Subcutaneous adipose tissue (tissue), 4 donors: Measurements from ENCODE around the gene FOXC1. TPM values are rescaled to one million over a fixed set of nuclear protein-coding genes. Genes with fewer than 3 reads are reported as not detected.

Source experiments
- total RNA-seq, 4 donors: library from RNA; depleted of rRNA; stranded (reverse); fragments of >200 nt; gene quantifications; one replicate each; pipeline ENCODE4 v1.1.0, GENCODE V29; 2016
- TF ChIP-seq, protein P1 (sequence below): fragments of 450-650 bp; IDR thresholded peaks from one replicate; pipeline ENCODE4 v1.5.1; 2016; ENCODE audit warnings: low read depth, mild to moderate bottlenecking, control low read depth, antibody characterized with exemption, moderate library complexity

The FOXC1 gene
- total RNA-seq, 4 donors from 2014 or later, result 4.8 to 11.3 (median 8.6) TPM

- TF ChIP-seq, protein P1, sequence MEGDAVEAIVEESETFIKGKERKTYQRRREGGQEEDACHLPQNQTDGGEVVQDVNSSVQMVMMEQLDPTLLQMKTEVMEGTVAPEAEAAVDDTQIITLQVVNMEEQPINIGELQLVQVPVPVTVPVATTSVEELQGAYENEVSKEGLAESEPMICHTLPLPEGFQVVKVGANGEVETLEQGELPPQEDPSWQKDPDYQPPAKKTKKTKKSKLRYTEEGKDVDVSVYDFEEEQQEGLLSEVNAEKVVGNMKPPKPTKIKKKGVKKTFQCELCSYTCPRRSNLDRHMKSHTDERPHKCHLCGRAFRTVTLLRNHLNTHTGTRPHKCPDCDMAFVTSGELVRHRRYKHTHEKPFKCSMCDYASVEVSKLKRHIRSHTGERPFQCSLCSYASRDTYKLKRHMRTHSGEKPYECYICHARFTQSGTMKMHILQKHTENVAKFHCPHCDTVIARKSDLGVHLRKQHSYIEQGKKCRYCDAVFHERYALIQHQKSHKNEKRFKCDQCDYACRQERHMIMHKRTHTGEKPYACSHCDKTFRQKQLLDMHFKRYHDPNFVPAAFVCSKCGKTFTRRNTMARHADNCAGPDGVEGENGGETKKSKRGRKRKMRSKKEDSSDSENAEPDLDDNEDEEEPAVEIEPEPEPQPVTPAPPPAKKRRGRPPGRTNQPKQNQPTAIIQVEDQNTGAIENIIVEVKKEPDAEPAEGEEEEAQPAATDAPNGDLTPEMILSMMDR, result no peak
Measured at GRCh38 chr6:1610497-1611321, 994 bp downstream of the FOXC1 start.

DNA sequence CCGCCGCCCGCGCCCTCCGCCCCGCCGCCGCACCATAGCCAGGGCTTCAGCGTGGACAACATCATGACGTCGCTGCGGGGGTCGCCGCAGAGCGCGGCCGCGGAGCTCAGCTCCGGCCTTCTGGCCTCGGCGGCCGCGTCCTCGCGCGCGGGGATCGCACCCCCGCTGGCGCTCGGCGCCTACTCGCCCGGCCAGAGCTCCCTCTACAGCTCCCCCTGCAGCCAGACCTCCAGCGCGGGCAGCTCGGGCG, 1.5 kb downstream of the FOXC1 start:
- TF ChIP-seq, protein P1, result no peak

GRCh38 chr6:1611572-1612298, 2.0 kb downstream of the FOXC1 start:
- TF ChIP-seq, protein P1, result no peak

DNA sequence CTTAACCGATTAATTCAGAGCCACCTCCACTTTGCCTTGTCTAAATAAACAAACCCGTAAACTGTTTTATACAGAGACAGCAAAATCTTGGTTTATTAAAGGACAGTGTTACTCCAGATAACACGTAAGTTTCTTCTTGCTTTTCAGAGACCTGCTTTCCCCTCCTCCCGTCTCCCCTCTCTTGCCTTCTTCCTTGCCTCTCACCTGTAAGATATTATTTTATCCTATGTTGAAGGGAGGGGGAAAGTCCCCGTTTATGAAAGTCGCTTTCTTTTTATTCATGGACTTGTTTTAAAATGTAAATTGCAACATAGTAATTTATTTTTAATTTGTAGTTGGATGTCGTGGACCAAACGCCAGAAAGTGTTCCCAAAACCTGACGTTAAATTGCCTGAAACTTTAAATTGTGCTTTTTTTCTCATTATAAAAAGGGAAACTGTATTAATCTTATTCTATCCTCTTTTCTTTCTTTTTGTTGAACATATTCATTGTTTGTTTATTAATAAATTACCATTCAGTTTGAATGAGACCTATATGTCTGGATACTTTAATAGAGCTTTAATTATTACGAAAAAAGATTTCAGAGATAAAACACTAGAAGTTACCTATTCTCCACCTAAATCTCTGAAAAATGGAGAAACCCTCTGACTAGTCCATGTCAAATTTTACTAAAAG, 2.7 kb downstream of the FOXC1 start:
- TF ChIP-seq, protein P1, result no peak

DNA sequence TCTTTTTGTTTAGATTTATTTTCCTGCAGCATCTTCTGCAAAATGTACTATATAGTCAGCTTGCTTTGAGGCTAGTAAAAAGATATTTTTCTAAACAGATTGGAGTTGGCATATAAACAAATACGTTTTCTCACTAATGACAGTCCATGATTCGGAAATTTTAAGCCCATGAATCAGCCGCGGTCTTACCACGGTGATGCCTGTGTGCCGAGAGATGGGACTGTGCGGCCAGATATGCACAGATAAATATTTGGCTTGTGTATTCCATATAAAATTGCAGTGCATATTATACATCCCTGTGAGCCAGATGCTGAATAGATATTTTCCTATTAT, 3.2 kb downstream of the FOXC1 start:
- TF ChIP-seq, protein P1, result no peak

DNA sequence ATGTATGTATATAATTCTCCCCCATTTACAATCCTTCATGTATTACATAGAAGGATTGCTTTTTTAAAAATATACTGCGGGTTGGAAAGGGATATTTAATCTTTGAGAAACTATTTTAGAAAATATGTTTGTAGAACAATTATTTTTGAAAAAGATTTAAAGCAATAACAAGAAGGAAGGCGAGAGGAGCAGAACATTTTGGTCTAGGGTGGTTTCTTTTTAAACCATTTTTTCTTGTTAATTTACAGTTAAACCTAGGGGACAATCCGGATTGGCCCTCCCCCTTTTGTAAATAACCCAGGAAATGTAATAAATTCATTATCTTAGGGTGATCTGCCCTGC, 3.6 kb downstream of the FOXC1 start:
- TF ChIP-seq, protein P1, result no peak

DNA sequence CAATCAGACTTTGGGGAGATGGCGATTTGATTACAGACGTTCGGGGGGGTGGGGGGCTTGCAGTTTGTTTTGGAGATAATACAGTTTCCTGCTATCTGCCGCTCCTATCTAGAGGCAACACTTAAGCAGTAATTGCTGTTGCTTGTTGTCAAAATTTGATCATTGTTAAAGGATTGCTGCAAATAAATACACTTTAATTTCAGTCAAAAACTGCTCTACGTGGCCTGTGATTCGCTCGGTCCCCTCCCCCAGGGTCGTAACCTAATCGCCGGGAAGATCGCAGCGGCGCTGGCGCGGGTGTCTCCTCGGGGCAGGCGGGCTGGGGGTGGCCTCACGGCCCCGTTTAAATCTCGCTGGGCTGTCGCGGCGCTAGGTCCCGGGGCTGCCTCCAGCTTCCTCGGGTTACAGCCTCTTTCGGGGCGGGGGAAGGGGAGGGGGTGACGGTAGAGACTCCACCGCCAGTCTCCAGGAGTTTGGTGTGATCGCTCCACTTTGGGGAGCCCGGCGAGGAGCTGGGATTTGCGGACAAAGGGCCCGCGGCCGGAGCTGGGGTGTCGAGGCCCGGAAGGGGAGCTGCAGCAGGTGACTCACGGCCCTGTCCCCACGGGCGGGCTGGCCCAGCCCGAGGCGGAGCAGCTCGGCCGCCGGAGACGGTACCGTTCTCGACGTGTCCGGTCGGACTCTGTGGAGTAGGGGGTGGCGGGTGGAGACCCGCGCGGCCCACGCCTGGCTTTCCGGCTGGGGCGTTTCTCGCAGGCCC, 4.2 kb downstream of the FOXC1 start:
- TF ChIP-seq, protein P1, result no peak
